Loucy (cell line): ENCODE measurements around the gene MIA.

Experiments
- H2AFZ ChIP-seq: fragments of 200-600 bp; sonication (generic); 2 replicates; pipeline ENCODE4 v1.6.0; 2016; ENCODE audit warnings: antibody characterized with exemption, mild to moderate bottlenecking, low read length, moderate library complexity
- H3F3A ChIP-seq: fragments of 200-600 bp; 2 replicates; pipeline ENCODE4 v1.6.0; 2016; ENCODE audit warnings: antibody characterized with exemption, low read depth, mild to moderate bottlenecking
- H3K27me3 ChIP-seq: fragments of 200-600 bp; sonication (generic); 2 replicates; pipeline ENCODE4 v1.6.1; 2014; ENCODE audit warnings: low read length, mild to moderate bottlenecking; ENCODE audit not compliant: insufficient read depth, poor library complexity, severe bottlenecking
- H3K36me3 ChIP-seq: fragments of 200-600 bp; sonication (generic); 2 replicates; pipeline ENCODE4 v1.6.1; 2016; ENCODE audit warnings: low read length; ENCODE audit not compliant: insufficient read depth
- H3K4me1 ChIP-seq: fragments of 200-600 bp; sonication (generic); 2 replicates; pipeline ENCODE4 v1.5.1; 2014; ENCODE audit warnings: low read length, mild to moderate bottlenecking; ENCODE audit not compliant: insufficient read depth, poor library complexity, severe bottlenecking
- H3K4me2 ChIP-seq: fragments of 200-600 bp; sonication (generic); 2 replicates; pipeline ENCODE4 v1.6.0; 2014; ENCODE audit warnings: antibody characterized with exemption, low read length, low read depth, mild to moderate bottlenecking; ENCODE audit not compliant: poor library complexity, severe bottlenecking
- H3K4me3 ChIP-seq: fragments of 200-600 bp; sonication (generic); 2 replicates; pipeline ENCODE4 v1.5.1; 2014; ENCODE audit warnings: low read length, mild to moderate bottlenecking, mixed read lengths; ENCODE audit not compliant: poor library complexity, severe bottlenecking
- H3K79me2 ChIP-seq: fragments of 200-600 bp; sonication (generic); 2 replicates; pipeline ENCODE4 v1.6.1; 2014; ENCODE audit warnings: low read length; ENCODE audit not compliant: insufficient read depth
- H3K9ac ChIP-seq: fragments of 200-600 bp; sonication (generic); 2 replicates; pipeline ENCODE4 v1.6.0; 2014; ENCODE audit warnings: mild to moderate bottlenecking, low read depth, low read length, moderate library complexity; ENCODE audit not compliant: poor library complexity, severe bottlenecking
- H3K9me2 ChIP-seq: fragments of 200-600 bp; sonication (generic); replicated peaks from 2 replicates; pipeline ENCODE4 v1.6.1; 2016; ENCODE audit warnings: low read depth, low read length, mixed read lengths
- H3K9me3 ChIP-seq: fragments of 200-600 bp; sonication (generic); 2 replicates; pipeline ENCODE4 v1.6.1; 2014; ENCODE audit warnings: mild to moderate bottlenecking, antibody characterized with exemption, low read length, low read depth; ENCODE audit not compliant: insufficient read depth
- H4K20me1 ChIP-seq: fragments of 200-600 bp; sonication (generic); 2 replicates; pipeline ENCODE4 v1.6.0; 2014; ENCODE audit warnings: antibody characterized with exemption, low read length, mild to moderate bottlenecking; ENCODE audit not compliant: insufficient read depth, poor library complexity, severe bottlenecking
- EZH2phosphoT487 ChIP-seq: fragments of 200-600 bp; IDR thresholded peaks from 2 replicates; pipeline ENCODE4 v1.6.1; 2018; ENCODE audit warnings: antibody characterized with exemption, mild to moderate bottlenecking, moderate library complexity, borderline replicate concordance
- TF ChIP-seq, protein P1 (sequence below): fragments of 200-600 bp; sonication (generic); conservative IDR thresholded peaks from 2 replicates; pipeline ENCODE4 v1.5.1; 2014; ENCODE audit warnings: mild to moderate bottlenecking, antibody characterized with exemption, low read length

Gene MIA

GRCh38 chr19:40745402-40745780 is 29.9 kb upstream of the MIA start:
- Histone ChIP-seq H3K79me2 (peaks cover 28% of the 10 kb centered on the region), H3K9me2 (no peaks in the 10 kb centered on the region), H3F3A (no peaks in the 10 kb centered on the region), H2AFZ (no peak overlapping the region), H3K4me3 (no peak overlapping the region), H3K36me3 (no peaks in the 10 kb centered on the region), H3K9me3 (no peaks in the 10 kb centered on the region), H3K9ac (no peak overlapping the region), H3K4me2 (no peak overlapping the region), H4K20me1 (no peaks in the 10 kb centered on the region), H3K4me1 (peaks cover 21% of the 10 kb centered on the region), H3K27me3 (no peaks in the 10 kb centered on the region)
- TF ChIP-seq, protein P1, sequence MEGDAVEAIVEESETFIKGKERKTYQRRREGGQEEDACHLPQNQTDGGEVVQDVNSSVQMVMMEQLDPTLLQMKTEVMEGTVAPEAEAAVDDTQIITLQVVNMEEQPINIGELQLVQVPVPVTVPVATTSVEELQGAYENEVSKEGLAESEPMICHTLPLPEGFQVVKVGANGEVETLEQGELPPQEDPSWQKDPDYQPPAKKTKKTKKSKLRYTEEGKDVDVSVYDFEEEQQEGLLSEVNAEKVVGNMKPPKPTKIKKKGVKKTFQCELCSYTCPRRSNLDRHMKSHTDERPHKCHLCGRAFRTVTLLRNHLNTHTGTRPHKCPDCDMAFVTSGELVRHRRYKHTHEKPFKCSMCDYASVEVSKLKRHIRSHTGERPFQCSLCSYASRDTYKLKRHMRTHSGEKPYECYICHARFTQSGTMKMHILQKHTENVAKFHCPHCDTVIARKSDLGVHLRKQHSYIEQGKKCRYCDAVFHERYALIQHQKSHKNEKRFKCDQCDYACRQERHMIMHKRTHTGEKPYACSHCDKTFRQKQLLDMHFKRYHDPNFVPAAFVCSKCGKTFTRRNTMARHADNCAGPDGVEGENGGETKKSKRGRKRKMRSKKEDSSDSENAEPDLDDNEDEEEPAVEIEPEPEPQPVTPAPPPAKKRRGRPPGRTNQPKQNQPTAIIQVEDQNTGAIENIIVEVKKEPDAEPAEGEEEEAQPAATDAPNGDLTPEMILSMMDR, result no peak
- TF ChIP-seq EZH2phosphoT487, result no peak

DNA sequence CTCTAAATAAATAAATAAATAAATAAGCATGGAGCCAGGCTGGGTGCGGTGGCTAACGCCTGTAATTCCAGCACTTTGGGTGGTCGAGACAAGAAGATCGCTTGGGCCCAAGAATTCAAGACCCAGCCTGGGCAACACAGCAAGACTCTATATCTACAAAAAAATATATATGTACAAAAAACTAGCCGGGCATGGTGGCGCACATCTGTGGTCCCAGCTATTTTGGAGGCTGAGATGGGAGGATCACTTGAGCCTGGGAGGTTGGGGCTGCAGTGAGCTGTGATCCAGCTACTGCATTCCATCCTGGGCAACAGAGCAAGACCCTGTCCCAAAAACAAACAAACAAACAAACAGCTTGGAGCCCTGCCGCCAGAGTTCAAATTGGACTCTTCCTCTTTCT is 27.8 kb upstream of the MIA start:
- H3K9me3 ChIP-seq, result no peaks in the 10 kb centered on the region
- TF ChIP-seq, protein P1, result no peak
- TF ChIP-seq EZH2phosphoT487, result no peak
- H3K9me2 ChIP-seq, result no peaks in the 10 kb centered on the region
- H3K36me3 ChIP-seq, result no peaks in the 10 kb centered on the region
- H3F3A ChIP-seq, result no peaks in the 10 kb centered on the region
- peak overlapping the region; percentile 100 for H3K4me2 ChIP-seq
- H3K79me2 ChIP-seq, result peaks cover 44% of the 10 kb centered on the region
- peak overlapping the region; percentile 99 for H3K4me3 ChIP-seq
- peak overlapping the region; percentile 100 for H3K9ac ChIP-seq
- H2AFZ ChIP-seq, result no peak overlapping the region
- H3K27me3 ChIP-seq, result no peaks in the 10 kb centered on the region
- H3K4me1 ChIP-seq, result peaks cover 21% of the 10 kb centered on the region
- peaks cover 13% of the 10 kb centered on the region for H4K20me1 ChIP-seq

- H2AFZ ChIP-seq, result peak within 1 kb of the TSS; percentile 80
- TF ChIP-seq, protein P1, result no peak
- no peak for TF ChIP-seq EZH2phosphoT487
Observed at GRCh38 chr19:40750058-40750873, 25.1 kb upstream of the MIA start, which contains the start of gene ACTMAP. TSS of gene ACTMAP (minus strand) at chr19:40750477. CDS start at chr19:40749803, 674 bp downstream.

More at GRCh38 chr19:40750058-40750873, 25.1 kb upstream of the MIA start, which contains the start of gene ACTMAP:
- Histone ChIP-seq H3K9ac (peak within 1 kb of the TSS; percentile 100), H3K79me2 (peaks cover 70% of the 10 kb centered on the region), H3K4me2 (peak within 1 kb of the TSS; percentile 100), H3K4me1 (peaks cover 38% of the 10 kb centered on the region), H4K20me1 (peaks cover 32% of the 10 kb centered on the region), H3K9me3 (no peaks in the 10 kb centered on the region), H3K9me2 (no peaks in the 10 kb centered on the region), H3F3A (no peaks in the 10 kb centered on the region), H3K4me3 (peak within 1 kb of the TSS; percentile 99), H3K27me3 (no peaks in the 10 kb centered on the region), H3K36me3 (no peaks in the 10 kb centered on the region)
